GM19467 (cell line): ENCODE results near the gene HYCC2.
A peak's percentile ranks its signal among the peaks of the same experiment; 100 is the strongest.
"Not testable (repeated sequence)": the region's sequence is repeated elsewhere in the genome, so short reads cannot be mapped to it uniquely, and the experiment has no call there.

ENCODE experiments used
- ATAC-seq: cut with Tn5 transposase; IDR thresholded peaks from one replicate; pipeline ENCODE4 v1.9.1; 2021; ENCODE audit warnings: mild to moderate bottlenecking, moderate library complexity; ENCODE audit not compliant: unreplicated experiment

Gene HYCC2

DNA sequence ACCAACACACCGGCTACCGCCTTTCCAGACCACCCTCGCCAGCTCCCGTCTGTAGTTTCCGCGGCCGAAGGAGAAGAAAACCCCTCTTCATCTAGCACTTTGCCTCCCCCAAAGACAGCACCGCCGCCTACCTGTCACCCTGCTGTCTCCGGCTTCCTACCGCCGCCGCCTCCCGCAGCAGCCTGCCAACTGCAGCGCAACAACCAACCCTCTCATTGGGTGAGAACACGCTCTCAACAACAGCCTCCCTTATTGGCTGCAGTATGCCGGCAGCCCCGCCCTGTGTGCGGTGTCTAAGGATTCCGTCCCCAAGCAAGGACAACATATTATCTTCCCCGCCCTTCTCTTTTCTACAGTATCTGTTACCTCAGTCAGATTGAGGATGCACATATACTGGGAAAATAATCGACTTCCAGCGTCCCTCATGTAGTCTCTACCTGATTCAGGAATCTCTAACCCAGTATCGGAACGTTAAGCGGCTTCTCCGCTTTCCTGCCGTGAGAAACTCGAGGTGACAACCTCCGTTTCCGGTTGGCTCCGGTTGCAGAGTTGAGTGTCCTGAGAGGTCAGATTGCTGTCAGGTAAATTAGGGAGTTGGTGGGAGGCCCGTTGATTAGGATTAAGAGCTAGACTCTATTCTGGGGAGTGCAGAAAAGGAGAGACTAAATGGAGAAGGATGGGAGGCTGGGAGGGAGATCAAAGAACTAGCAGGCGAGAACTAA is at the start of gene HYCC2, which contains the start of gene NDUFB3:
HYCC2 (minus strand) TSS at position 193 of the 722 bp plus-strand sequence. CDS start 47,662 bp downstream, outside the sequence.
NDUFB3 (plus strand) TSS at position 523 of the 722 bp plus-strand sequence. CDS start 6,882 bp downstream, outside the sequence.
- peak; percentile 97 for ATAC-seq

DNA sequence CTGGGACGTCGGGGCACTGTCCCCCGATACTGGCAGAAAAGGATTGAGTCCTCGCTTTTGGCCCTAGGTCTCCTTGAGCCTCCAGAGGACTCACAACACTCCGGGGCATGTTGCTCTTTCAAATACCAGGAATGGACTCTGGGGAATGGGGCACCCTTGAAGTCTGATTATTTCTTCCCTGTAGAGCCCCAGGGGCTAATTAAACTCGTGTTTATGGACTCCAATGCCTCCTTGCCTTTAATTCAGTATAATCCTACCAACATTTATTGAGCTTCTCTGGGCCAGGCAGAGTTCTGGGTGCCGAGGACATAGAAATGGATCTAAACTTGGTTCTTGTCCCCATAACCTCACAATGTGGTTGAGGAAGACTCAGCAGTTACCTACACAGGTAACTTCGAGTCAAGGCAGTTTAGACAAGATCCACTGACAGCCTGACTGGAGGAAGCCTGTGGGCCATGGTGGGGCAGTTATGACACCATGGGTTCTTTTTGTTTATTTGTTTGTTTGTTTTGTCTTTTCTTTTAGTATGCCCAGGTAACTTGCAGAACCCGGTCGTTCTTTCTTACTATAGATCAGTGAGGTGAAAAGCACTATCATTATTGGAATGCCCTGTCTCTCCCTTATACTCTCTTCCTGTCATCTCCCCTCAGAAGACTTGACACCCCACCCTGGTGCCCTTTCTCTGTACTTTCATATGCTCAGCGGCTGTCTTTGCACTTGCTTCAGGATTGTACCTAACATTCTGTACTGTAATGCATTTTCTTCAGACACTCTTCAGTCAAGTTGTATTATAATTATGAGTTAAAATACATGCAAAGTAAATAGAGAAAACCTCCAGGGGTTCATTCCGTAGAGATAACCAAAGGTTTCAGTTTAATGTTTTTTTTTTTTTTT is 47.7 kb upstream of the HYCC2 start:
- ATAC-seq = no peak

DNA sequence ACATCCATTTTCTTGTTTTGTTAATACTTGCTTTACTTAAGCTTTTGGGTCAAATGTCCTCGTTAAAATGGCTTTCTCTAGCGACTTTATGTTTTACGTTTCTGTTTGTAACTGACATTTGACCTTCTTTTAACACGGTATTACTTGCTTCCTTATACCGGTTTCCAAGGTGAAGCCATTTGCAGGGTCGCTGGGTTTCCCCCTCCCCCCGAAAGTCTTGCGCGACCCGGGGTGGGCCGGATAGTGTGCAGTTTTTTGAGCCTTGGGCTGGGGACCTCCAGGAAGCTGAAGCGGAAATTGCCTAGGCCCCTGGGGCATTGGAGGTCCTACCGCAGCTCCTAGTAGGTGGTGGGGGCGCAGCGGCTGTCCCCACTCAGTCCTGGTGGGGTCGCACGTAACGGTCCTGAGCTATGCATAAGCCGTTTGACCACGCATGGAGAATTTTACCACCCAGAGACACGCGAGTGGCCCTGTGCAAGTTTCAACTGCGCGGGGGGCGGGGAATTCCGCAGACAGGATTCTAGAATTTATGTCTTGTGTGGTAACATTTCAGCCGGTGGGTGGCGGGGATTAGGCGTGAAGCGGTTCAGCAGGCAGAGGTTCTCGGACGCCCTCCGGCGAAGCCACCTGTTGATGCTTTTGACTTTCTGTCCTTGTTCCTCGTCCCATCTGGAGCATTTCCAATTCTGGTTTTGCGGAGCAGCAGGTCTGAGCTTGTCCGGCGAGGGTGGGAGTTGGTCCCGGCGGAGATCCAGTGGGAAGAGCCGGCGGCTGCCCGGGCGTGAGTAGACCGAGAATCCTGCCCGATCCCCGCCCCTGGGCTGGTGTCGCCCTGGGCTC is 46.9 kb upstream of the HYCC2 start:
- peak; percentile 46 for ATAC-seq

DNA sequence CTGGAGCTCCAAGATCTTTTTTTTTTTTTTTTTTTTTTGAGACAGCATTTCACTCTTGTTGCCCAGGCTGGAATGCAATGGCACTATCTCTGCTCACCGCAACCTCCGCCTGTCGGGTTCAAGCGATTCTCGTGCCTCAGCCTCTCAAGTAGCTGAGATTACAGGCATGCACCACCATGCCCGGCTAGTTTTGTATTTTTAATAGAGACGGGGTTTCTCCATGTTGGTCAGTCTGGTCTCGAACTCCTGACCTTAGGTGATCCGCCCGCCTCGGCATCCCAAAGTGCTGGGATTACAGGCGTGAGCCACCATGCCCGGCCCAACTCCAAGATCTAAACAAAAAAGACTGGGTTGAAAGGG is 46.2 kb upstream of the HYCC2 start:
- ATAC-seq = not testable (repeated sequence)

DNA sequence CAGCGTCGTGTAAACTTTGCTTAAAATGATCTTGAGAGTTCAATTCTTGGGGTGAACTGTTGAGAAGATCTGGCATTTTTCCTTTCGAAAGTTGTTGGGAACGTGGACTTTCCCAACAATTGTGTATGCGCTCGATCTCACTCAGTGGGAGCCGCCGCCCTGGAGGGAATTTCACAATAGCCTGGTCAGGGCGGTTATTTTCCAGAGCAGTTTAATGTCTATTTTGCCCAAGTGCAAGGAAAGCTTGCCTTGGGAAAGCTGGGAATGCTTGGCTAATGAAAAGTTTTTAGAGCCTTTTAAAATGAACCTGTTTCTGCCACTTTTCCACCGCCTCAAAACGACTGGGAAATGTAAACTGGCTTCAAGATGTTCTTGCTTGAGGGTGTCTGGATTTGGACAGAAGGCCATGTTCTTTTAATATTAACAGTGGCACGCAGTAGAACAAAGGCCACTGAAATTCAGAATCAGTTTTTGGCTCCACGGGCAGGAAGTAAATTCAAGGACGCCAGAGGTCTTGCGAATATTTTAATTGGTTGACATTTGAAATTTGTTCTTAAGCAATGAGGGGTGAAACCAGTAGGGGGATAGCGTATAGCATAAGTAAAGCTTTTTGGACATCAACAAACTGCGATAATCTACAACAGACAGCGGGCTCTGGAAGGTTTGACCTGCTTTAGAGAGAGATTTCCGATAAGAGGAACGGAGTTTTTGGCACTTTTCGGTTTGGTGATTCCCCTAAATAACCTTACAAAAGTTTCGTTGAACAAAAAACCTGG is 45.7 kb upstream of the HYCC2 start:
- peak; percentile 22 for ATAC-seq

DNA sequence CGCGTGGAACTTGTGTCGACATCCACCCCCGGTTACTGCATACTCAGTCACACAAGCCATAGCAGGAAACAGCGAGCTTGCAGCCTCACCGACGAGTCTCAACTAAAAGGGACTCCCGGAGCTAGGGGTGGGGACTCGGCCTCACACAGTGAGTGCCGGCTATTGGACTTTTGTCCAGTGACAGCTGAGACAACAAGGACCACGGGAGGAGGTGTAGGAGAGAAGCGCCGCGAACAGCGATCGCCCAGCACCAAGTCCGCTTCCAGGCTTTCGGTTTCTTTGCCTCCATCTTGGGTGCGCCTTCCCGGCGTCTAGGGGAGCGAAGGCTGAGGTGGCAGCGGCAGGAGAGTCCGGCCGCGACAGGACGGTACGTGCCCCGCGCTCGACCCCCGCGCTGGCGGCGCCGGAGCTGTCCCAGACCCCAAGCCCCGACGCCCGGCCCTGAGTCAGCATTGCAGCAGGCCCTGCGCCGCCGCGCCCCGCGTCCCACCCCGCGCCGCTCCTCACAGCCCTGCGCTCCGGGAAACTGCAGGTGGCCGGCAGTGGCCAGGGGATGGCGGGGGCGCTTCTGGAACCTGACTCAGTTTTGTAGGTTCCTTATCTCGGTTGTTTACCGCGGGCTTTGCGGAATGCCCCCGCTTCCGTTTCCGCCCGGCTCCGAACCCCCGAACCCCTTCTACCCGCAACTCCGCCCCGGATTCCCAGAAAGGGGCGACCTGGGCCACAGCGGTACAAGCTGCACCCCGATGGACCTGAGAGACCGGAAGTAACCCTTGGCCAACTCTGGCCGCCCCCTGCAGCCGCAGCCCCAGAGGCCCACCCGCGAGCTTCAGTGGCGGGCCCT is 44.9 kb upstream of the HYCC2 start, which contains the start of gene CFLAR:
CFLAR (plus strand) TSS at position 50 of the 844 bp plus-strand sequence. CDS start 13,702 bp downstream, outside the sequence.
- peak; percentile 32 for ATAC-seq

DNA sequence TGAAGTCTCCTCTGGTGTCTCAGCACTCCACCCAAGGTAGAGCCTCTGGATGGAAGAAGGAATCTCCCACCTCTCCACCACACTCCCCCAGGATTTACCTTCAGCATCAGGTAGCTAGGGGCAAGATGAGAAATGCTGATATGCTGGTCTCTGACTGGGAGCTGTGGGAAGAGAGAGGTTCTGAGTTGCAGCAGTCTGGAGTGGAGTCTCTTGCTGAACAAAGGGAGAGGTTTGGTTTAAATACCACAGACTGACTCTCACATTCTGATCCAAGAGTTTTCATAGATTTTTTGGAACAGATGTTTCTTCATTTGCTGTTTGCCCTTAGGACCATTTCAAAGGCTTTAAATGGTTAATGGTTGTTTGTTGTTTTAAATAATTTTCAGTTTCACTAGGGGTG is 43.4 kb upstream of the HYCC2 start:
- no peak for ATAC-seq

DNA sequence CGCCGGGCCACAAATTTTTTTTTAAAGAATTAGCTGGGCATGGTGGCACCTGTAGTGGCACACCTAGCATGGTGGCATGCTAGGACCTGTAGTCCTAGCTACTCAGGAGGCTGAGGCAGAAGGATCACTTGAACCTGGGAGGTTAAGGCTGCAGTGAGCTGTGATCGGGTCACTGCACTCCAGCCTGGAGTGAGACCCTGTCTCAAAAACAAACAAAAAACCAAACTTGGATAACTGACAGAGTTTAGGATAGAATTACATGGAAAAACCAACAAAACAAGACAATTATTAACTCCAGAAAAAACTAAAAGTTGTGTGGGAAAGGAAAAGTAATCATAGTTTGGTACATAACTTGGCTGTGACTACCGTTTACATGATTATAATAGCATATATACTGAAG is 42.9 kb upstream of the HYCC2 start:
- no peak for ATAC-seq

DNA sequence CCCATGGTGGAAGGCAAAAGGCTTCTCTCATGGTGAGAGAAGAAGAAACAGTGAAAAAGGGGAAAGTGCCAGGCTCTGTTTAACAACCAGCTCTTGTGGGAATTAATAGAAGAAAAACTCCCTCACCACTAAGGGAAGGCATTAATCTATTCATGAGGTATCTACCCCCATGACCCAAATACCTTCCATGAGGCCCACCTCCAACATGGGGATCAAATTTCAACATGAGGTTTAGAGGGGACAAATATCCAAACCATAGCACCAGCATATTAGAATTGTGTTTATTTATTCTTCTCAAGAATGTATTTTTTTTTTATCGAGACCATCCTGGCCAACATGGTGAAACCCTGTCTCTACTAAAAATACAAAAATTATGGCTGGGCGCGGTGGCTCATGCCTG is 39.6 kb upstream of the HYCC2 start:
- no peak for ATAC-seq

DNA sequence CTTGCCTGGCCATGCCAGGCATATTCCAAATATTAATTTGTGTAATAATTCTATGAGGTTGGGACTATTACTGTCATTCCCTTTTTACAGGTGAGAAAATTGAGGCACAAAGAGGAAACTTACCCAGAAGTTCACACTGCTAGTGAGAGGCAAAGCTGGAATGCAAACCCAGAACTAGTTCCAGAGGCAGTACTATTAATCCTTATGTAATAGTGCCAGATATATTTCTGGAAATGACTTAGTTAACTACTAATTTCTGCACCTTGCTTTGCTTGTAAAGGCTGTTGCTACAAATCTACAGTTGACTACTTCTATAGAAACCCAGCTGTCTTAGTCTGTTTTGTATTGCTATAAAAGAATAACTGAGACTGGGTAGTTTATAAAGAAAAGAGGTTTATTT is 39.1 kb upstream of the HYCC2 start:
- no peak for ATAC-seq

DNA sequence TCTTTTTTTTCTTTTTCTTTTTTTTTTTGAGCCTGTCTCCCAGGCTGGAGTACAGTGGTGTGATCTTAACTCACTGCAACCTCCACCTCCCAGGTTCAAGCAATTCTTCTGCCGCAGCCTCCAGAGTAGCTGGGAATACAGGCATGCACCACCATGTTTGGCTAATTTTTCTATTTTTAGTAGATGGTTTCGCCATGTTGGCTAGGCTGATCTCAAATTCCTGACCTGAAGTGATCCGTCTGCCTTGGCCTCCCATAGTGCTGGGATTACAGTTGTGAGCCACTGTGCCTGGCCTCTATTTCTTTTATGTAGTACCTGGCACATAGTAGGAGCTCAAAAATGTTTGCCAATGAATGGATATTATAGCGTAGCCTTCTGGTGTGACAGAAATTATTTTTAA is 37.7 kb upstream of the HYCC2 start:
- ATAC-seq = no peak

DNA sequence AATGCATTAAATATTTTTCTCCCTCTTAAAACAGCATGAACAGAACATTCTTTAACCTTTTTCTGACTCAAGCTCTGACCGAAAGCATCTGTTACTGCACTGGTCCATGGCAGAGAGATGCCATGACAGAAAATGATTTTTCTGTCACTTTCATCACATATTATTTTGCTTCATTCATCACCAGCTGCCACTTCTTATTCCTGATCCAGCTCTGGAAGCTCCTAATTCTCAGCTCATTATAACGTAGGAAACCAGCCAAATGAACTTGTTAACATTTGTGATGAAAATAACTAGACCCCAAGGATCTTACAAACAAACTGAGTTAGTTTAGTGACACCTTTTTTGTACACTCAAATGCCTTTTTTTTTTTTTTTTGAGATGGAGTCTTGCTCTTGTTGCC is 36.9 kb upstream of the HYCC2 start:
- no peak for ATAC-seq

DNA sequence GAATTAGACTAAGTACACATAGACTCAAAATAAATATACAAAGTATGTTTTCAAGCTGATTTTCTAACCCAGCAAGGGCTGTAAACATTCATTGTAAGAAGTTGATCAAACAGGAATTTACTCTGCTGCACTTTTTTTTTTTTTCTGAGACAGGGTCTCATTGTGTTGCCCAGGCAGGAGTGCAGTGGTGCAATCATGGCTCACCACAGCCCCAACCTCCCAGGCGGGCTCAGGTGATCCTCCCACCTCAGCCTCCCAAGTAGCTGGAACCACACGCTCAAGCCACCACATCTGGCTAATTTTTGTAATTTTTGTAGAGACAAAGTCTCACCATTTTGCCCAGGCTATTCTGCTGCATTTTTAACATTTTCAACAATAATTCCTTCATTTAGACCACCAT is 36.2 kb upstream of the HYCC2 start:
- ATAC-seq = no peak

DNA sequence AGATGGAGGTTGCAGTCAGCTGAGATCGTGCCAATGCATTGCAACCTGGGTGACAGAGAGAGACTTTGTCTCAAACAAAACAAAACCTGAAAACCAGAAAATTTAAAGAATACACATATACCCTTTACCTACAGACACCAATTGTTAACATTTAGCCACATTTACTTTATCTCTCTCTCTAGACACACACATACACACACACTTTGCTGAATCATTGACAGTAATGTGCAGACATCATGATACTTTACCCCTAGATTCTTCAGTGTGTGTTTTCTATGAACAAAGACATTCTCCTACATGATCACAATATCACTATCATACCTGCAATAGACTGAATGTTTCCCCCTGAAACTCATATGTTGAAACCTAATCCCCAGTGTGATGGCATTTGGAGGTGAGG is 34.3 kb upstream of the HYCC2 start:
- no peak for ATAC-seq

DNA sequence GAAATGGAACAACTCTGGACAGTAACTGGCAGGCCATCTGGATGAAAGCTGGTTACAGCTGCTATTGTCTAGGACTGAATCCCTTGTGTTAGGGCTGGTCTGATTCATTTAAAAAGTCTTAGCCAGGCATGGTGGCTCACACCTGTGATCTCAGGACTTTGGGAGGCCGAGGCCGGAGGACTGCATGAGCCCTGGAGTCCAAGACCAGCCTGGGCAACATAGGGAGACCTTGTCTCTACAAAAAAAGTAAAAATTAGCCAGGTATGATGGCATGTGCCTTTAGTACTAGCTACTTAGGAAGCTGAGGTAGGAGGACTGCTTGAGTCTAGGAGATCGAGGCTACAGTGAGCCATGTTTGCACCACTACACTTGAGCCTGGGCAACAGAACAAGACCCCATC is 29.0 kb upstream of the HYCC2 start:
- no peak for ATAC-seq

DNA sequence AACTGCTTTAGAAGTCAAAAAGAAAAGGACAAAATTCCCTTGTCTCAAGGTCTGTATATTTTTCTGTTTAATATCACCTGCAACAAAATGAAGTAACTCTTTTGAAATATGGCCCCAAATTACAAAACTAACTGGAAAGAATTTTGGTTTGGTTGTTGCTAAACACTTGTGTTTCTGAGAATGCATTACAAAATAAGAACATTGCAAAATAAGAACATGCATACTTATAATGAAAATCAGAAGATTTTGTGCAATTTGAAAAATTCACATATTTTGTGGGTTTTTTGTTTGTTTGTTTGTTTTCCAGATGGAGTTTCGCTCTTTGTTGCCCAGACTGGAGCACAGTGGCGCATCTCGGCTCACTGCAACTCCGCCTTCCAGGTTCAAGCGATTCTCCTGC is 22.1 kb upstream of the HYCC2 start:
- ATAC-seq = no peak

DNA sequence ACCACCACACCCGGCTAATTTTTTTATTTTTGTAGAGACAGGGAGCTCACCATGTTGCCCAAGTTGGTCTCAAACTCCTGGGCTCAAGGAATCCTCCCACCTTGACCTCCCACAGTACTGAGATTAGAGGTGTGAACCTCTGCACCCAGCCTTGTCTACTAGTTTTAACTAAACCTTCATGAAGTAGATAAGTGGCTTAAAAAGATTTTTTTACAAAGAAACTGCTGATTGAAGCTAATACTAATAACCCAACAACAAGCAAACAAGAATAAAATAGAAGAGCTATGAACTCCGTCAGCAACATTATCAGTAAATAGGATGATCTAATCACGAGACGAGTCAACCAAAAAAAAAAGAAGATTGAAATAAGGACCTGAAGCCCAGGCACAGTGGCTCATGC is 19.1 kb upstream of the HYCC2 start:
- no peak for ATAC-seq

DNA sequence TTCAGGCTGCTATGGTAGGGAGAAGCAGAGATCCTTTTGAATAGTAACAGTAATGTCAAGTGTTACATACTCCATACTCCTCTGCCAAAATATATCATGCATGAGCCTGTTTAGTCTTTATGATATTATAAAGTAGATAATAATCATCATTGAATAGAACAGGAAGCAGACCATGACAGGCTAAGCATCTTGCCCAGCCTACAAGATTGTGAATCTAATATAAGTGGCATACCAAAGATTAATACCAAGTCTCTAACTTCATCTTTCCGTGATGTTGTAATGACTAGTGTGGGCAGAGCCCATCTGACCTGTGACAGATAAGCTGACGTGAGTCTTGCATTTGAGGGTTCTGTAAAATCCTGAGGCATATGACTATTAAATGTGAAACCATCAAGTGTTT is 13.4 kb upstream of the HYCC2 start:
- no peak for ATAC-seq

DNA sequence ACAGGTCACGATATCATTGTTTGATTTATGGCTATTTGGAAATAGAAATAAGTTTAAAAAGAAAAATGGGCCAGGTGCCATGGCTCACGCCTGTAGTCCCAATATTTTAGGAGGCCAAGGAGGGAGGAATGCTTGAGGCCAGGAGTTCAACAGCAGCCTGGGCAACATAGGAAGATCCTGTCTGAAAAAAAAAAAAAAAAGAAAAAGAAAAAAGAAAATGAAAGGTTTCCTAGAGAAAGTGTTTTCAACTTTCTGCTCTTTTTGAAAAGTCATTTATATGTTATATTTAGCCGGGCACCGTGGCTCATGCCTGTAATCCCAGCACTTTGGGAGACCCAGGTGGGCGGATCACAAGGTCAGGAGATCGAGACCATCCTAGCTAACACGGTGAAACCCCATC is 3.5 kb upstream of the HYCC2 start:
- no peak for ATAC-seq
